Measurements from ENCODE around the gene NCAPG2.

- no peak for TF ChIP-seq CTCF (IDR thresholded peaks at IDR 0.05; ENCODE audit: poor library complexity, severe bottlenecking)
- no peak for TF ChIP-seq POLR2AphosphoS5 (IDR thresholded peaks at IDR 0.05)
- TF ChIP-seq EZH2 (IDR thresholded peaks at IDR 0.05; ENCODE audit: borderline replicate concordance, insufficient read depth, low read length, poor library complexity, severe bottlenecking): no peak
- TF ChIP-seq REST (IDR thresholded peaks at IDR 0.05; ENCODE audit: borderline replicate concordance): no peak
Observed at GRCh38 chr7:158726277-158726807, 21.7 kb upstream of the NCAPG2 start.
